ENCODE data around the gene CLASP1. TPM values are rescaled to one million over a fixed set of nuclear protein-coding genes. Genes with fewer than 3 reads are reported as not detected.
A peak's percentile ranks its signal among the peaks of the same experiment; 100 is the strongest.

Gene CLASP1
- total RNA-seq, 2 donors from 2014 or later, result 87.0 to 88.3 TPM

DNA sequence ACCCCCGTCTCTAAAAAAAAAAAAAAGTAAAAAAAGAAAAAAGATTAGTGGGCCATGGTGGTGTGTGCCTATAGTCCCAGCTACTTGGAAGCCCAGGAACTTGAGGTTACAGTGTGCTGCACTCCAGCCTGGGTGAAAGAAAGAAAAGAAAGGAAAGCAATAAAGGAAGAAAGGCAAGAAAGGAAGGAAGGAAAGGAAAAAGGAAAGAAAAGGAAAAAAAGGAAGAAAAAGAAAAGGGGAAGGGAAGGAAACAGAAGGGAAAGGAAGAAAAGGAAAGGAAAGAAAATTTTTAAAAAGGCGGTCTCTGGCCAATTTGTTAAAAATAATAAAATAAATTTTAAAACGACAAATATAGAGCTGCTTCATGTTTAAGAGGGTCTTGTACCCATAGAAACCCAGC lies 192.9 kb downstream of the CLASP1 start:
- Mint-ChIP-seq H3K27ac (peak overlapping the region; percentile 14), H3K27me3 (ENCODE audit: insufficient read depth) (no peaks in the 10 kb centered on the region), H3K36me3 (ENCODE audit: low read depth) (peaks cover 58% of the 10 kb centered on the region), H3K4me3 (no peak overlapping the region), H3K9me3 (no peaks in the 10 kb centered on the region), H3K4me1 (peaks cover 6% of the 10 kb centered on the region)
- DNase-seq, result no peak
- Histone ChIP-seq H3K4me1 (ENCODE audit: control insufficient read depth, insufficient read depth, low read length) (peaks cover 11% of the 10 kb centered on the region), H3K9me3 (ENCODE audit: control insufficient read depth, low read length) (no peaks in the 10 kb centered on the region), H3K27ac (ENCODE audit: low read depth, low read length) (no peak overlapping the region), H3K4me3 (ENCODE audit: low read length) (no peak overlapping the region), H3K27me3 (ENCODE audit: control insufficient read depth, insufficient read depth, low read length, poor library complexity, severe bottlenecking) (no peaks in the 10 kb centered on the region), H3K36me3 (ENCODE audit: control insufficient read depth, insufficient read depth, low read length) (peaks cover 81% of the 10 kb centered on the region), H3K9ac (ENCODE audit: extremely low read depth, low read length, poor library complexity, severe bottlenecking) (no peak overlapping the region)
- WGBS, 2 experiments (ENCODE audit: insufficient coverage in 1 of 2, insufficient read length in 1 of 2), result 96 to 100% methylated on average over 1 to 3 of the region's 3 CpGs
- no peak for TF ChIP-seq CTCF (conservative IDR thresholded peaks at IDR 0.05)

DNA sequence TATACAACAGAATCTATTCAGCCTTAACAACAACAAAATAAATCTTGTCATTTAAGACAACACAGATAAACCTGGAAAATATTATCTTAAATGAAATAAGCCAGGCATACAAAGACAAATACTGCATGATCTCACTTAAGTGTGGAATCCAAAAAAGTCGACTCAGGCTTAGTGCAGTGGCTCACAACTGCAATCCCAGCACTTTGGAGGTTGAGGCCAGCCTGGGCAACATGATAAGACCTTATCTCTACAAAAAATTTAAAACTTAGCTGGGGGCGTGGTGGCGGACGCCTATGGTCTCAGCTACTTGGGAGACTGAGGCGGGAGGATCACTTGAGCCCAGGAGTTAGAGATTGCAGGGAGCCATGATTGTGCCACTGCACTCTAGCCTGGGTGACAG lies 193.8 kb downstream of the CLASP1 start:
- Mint-ChIP-seq H3K27ac (no peak overlapping the region), H3K27me3 (ENCODE audit: insufficient read depth) (no peaks in the 10 kb centered on the region), H3K4me3 (no peak overlapping the region), H3K36me3 (ENCODE audit: low read depth) (peaks cover 63% of the 10 kb centered on the region), H3K9me3 (no peaks in the 10 kb centered on the region), H3K4me1 (peaks cover 6% of the 10 kb centered on the region)
- no peak for DNase-seq
- Histone ChIP-seq H3K27ac (ENCODE audit: low read depth, low read length) (no peak overlapping the region), H3K4me3 (ENCODE audit: low read length) (no peak overlapping the region), H3K36me3 (ENCODE audit: control insufficient read depth, insufficient read depth, low read length) (peaks cover 81% of the 10 kb centered on the region), H3K4me1 (ENCODE audit: control insufficient read depth, insufficient read depth, low read length) (peaks cover 11% of the 10 kb centered on the region), H3K9ac (ENCODE audit: extremely low read depth, low read length, poor library complexity, severe bottlenecking) (no peak overlapping the region), H3K27me3 (ENCODE audit: control insufficient read depth, insufficient read depth, low read length, poor library complexity, severe bottlenecking) (no peaks in the 10 kb centered on the region), H3K9me3 (ENCODE audit: control insufficient read depth, low read length) (no peaks in the 10 kb centered on the region)
- 96 to 100% methylated on average over 5 of the region's 5 CpGs for WGBS, 2 experiments (ENCODE audit: insufficient coverage in 1 of 2, insufficient read length in 1 of 2)
- TF ChIP-seq CTCF (conservative IDR thresholded peaks at IDR 0.05), result no peak

DNA sequence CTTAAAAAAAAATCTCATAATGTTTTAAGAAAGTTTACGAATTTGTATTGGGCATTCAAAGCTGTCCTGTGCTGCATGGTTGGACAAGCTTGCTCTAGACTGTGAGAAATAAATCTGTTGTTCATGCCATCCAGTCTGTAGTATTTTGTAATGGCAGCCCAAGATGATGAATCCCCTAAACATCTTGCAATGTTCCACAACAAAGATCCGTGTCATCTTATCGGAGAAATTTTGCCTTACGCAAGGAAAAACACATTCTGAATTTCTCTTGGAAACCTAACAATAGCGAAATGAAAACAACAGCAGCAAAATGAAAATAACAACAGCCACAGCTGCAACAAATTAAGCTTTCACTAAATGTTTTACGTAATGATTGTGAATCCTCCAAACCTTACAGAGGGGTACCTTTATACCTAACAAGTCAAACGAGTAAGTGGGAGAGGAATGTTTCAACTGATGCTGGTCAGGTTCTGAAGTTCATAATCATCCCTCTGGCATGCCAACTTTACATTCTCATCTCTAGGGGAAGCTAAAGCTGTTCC lies 194.6 kb downstream of the CLASP1 start:
- peaks cover 77% of the 10 kb centered on the region for H3K36me3 ChIP-seq (ENCODE audit: control insufficient read depth, insufficient read depth, low read length)
- Mint-ChIP-seq H3K36me3 (ENCODE audit: low read depth) (peaks cover 64% of the 10 kb centered on the region), H3K27me3 (ENCODE audit: insufficient read depth) (no peaks in the 10 kb centered on the region), H3K27ac (peak overlapping the region; percentile 29), H3K4me3 (no peak overlapping the region), H3K4me1 (peaks cover 6% of the 10 kb centered on the region), H3K9me3 (no peaks in the 10 kb centered on the region)
- no peak overlapping the region for H3K4me3 ChIP-seq (ENCODE audit: low read length)
- DNase-seq, result no peak
- H3K9ac ChIP-seq (ENCODE audit: extremely low read depth, low read length, poor library complexity, severe bottlenecking), result no peak overlapping the region
- no peaks in the 10 kb centered on the region for H3K9me3 ChIP-seq (ENCODE audit: control insufficient read depth, low read length)
- peaks cover 11% of the 10 kb centered on the region for H3K4me1 ChIP-seq (ENCODE audit: control insufficient read depth, insufficient read depth, low read length)
- no peak overlapping the region for H3K27ac ChIP-seq (ENCODE audit: low read depth, low read length)
- TF ChIP-seq CTCF (conservative IDR thresholded peaks at IDR 0.05), result no peak
- 97 to 98% methylated on average over 6 to 7 of the region's 7 CpGs for WGBS, 2 experiments (ENCODE audit: insufficient coverage in 1 of 2, insufficient read length in 1 of 2)
- H3K27me3 ChIP-seq (ENCODE audit: control insufficient read depth, insufficient read depth, low read length, poor library complexity, severe bottlenecking), result no peaks in the 10 kb centered on the region
